HCT116 (cell line): ENCODE data around the gene ST7L. TPM values are rescaled to one million over a fixed set of nuclear protein-coding genes. Genes with fewer than 3 reads are reported as not detected.
"Not testable (repeated sequence)": the region's sequence is repeated elsewhere in the genome, so short reads cannot be mapped to it uniquely, and the experiment has no call there.

Experiments used
- ATAC-seq: fragments of 200-7000 bp; cut with Tn5 transposase; 2 replicates; pipeline ENCODE4 v1.9.1; 2020; ENCODE audit warnings: mild to moderate bottlenecking, moderate library complexity
- BruUV-seq: library from RNA; stranded (reverse); fragments of 400-500 nt; replicated peaks from 2 replicates; lab custom pipeline; 2021; lab: Mats Ljungman, UMichigan
- CTCF ChIA-PET: fragments of 300-600 bp; sonication (Branson Sonifier 250); formaldehyde crosslinking; loops from one replicate; lab custom pipeline; 2021; ENCODE audit warnings: antibody characterized with exemption; lab: Charles Lee
- POLR2A ChIA-PET: fragments of 300-600, 350-600 bp; sonication (Branson Sonifier 250); formaldehyde crosslinking; loops from one replicate; lab custom pipeline; 2021; ENCODE audit warnings: antibody characterized with exemption; lab: Charles Lee
- RAD21 ChIA-PET, 2 experiments: fragments of 300-600 bp; sonication (Branson Sonifier 250); formaldehyde crosslinking; loops; one replicate each; lab custom pipeline; 2023; ENCODE audit warnings: low total read pairs in 2 of 2; ENCODE audit not compliant: uncharacterized antibody in 2 of 2, unreplicated experiment in 2 of 2, low non-redundant PET in 1 of 2; lab: Charles Lee
- DNase-seq: peaks from one replicate; pipeline ENCODE4 v3.0.0-alpha.2; 2010; ENCODE audit warnings: low read depth, low spot score
- H2AFZ ChIP-seq: fragments of 200-600 bp; shearing (Covaris generic), sonication (generic); 2 replicates; pipeline ENCODE4 v1.6.1; 2017; ENCODE audit warnings: low read depth, mixed run types, mixed read lengths, antibody characterized with exemption, low read length; ENCODE audit not compliant: poor library complexity, severe bottlenecking
- H3K27ac ChIP-seq: 2 replicates; pipeline ENCODE4 v1.5.1; 2012; ENCODE audit warnings: low read depth, low read length
- H3K27me3 ChIP-seq: fragments of 200-600 bp; sonication (generic); 2 replicates; pipeline ENCODE4 v1.6.1; 2016; ENCODE audit warnings: mixed run types, low read length, mixed read lengths; ENCODE audit not compliant: insufficient read depth
- H3K36me3 ChIP-seq, 2 experiments: fragments of 200-500 bp in 1 of 2; fragments of 200-600 bp in 1 of 2; sonication (Bioruptor generic) in 1 of 2; sonication (generic) in 1 of 2; 2 replicates each; pipeline versions ENCODE4 v1.5.1 to v1.6.1; 2014 to 2016; ENCODE audit warnings: low read length in 2 of 2, inconsistent platforms in 1 of 2, mixed read lengths in 1 of 2, mixed run types in 1 of 2; ENCODE audit not compliant: insufficient read depth in 2 of 2, control insufficient read depth in 1 of 2
- H3K4me1 ChIP-seq, 2 experiments: fragments of 200-600 bp in 1 of 2; sonication (generic) in 1 of 2; 2 replicates each; pipeline versions ENCODE4 v1.5.1 to v1.6.1; 2012 to 2017; ENCODE audit warnings: low read length in 2 of 2, inconsistent platforms in 1 of 2, mild to moderate bottlenecking in 1 of 2, mixed read lengths in 1 of 2, mixed run types in 1 of 2, moderate library complexity in 1 of 2; ENCODE audit not compliant: insufficient read depth in 2 of 2, control insufficient read depth in 1 of 2
- H3K4me2 ChIP-seq: fragments of 200-600 bp; sonication (generic); 2 replicates; pipeline ENCODE4 v1.6.1; 2017; ENCODE audit warnings: mixed run types, low read length, mixed read lengths
- H3K4me3 ChIP-seq, 2 experiments: fragments of 200-600 bp in 1 of 2; sonication (generic) in 1 of 2; replicated peaks in 1 of 2; 2 replicates each; pipeline ENCODE4 v1.5.1; 2011 to 2016; ENCODE audit warnings: low read length in 2 of 2, control low read depth in 1 of 2, low read depth in 1 of 2, mild to moderate bottlenecking in 1 of 2, mixed read lengths in 1 of 2, mixed run types in 1 of 2
- H3K79me2 ChIP-seq: fragments of 200-600 bp; sonication (generic); 2 replicates; pipeline ENCODE4 v1.6.1; 2017; ENCODE audit warnings: mild to moderate bottlenecking, mixed run types, low read length, moderate library complexity, mixed read lengths; ENCODE audit not compliant: insufficient read depth
- H3K9ac ChIP-seq: fragments of 200-600 bp; sonication (generic); 2 replicates; pipeline ENCODE4 v1.6.1; 2016; ENCODE audit warnings: low read length, mixed read lengths
- H3K9me2 ChIP-seq: fragments of 200-600 bp; sonication (generic), shearing (Covaris generic); 2 replicates; pipeline ENCODE4 v1.6.1; 2017; ENCODE audit warnings: mixed run types, mild to moderate bottlenecking, moderate library complexity; ENCODE audit not compliant: insufficient read depth
- H3K9me3 ChIP-seq, 2 experiments: fragments of 200-500 bp in 1 of 2; fragments of 200-600 bp in 1 of 2; sonication (Bioruptor generic) in 1 of 2; sonication (generic) in 1 of 2; 2 replicates each; pipeline ENCODE4 v1.6.1; 2014 to 2017; ENCODE audit warnings: low read length in 2 of 2, mixed read lengths in 2 of 2, inconsistent platforms in 1 of 2, low read depth in 1 of 2, mild to moderate bottlenecking in 1 of 2, mixed run types in 1 of 2, moderate library complexity in 1 of 2; ENCODE audit not compliant: control insufficient read depth in 1 of 2, insufficient read depth in 1 of 2
- H4K20me1 ChIP-seq: fragments of 200-600 bp; sonication (generic), shearing (Covaris generic); 2 replicates; pipeline ENCODE4 v1.6.1; 2017; ENCODE audit warnings: mixed run types, mild to moderate bottlenecking, moderate library complexity; ENCODE audit not compliant: insufficient read depth
- EGR1 ChIP-seq: IDR thresholded peaks from 2 replicates; pipeline ENCODE4 v1.6.1; 2012; ENCODE audit warnings: low read depth
- EZH2 ChIP-seq: fragments of 200-600 bp; sonication (generic); IDR thresholded peaks from 2 replicates; pipeline ENCODE4 v1.6.1; 2017; ENCODE audit warnings: antibody characterized with exemption, mixed run types
- JUND ChIP-seq: IDR thresholded peaks from 2 replicates; pipeline ENCODE4 v1.6.1; 2012
- POLR2AphosphoS5 ChIP-seq: IDR thresholded peaks from 2 replicates; pipeline ENCODE4 v1.6.1; 2011; ENCODE audit warnings: mild to moderate bottlenecking, low read depth, low read length, moderate library complexity
- SRF ChIP-seq: IDR thresholded peaks from 2 replicates; pipeline ENCODE4 v1.6.1; 2012; ENCODE audit warnings: low read depth
- intact Hi-C: fragments of 100-400 bp; cut with micrococcal nuclease; formaldehyde crosslinking; loops from 2 replicates; pipeline ENCODE4 v1.10.0; 2022
- total RNA-seq: library from RNA; stranded (reverse); gene quantifications from one replicate; pipeline ENCODE4 v1.2.1, GENCODE V29; 2021; ENCODE audit not compliant: unreplicated experiment
- TF ChIP-seq, protein P1 (sequence below): IDR thresholded peaks from 2 replicates; pipeline ENCODE4 v1.6.1; 2012; ENCODE audit warnings: low read depth

Gene ST7L
- total RNA-seq, 1 experiment from 2014 or later, result 19.9 TPM

DNA sequence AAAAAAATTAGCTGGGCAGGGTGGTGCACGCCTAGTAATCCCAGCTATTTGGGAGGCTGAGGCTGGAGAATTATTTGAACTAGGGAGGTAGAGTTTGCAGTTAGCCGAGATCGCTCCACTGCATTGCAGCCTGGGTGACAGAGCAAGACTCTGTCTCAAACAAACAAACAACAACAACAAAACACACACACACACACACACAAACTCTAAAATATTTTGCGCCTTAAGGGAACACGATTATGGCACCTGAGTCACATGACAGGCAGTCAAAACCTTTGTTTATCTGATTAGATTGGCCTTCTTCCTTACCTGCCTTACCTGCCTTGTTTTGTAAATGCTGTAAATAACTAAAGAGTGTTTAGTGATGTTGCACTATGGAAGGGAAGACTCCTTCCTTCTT, 130.8 kb downstream of the ST7L start (continued):
- TF ChIP-seq, protein P1, sequence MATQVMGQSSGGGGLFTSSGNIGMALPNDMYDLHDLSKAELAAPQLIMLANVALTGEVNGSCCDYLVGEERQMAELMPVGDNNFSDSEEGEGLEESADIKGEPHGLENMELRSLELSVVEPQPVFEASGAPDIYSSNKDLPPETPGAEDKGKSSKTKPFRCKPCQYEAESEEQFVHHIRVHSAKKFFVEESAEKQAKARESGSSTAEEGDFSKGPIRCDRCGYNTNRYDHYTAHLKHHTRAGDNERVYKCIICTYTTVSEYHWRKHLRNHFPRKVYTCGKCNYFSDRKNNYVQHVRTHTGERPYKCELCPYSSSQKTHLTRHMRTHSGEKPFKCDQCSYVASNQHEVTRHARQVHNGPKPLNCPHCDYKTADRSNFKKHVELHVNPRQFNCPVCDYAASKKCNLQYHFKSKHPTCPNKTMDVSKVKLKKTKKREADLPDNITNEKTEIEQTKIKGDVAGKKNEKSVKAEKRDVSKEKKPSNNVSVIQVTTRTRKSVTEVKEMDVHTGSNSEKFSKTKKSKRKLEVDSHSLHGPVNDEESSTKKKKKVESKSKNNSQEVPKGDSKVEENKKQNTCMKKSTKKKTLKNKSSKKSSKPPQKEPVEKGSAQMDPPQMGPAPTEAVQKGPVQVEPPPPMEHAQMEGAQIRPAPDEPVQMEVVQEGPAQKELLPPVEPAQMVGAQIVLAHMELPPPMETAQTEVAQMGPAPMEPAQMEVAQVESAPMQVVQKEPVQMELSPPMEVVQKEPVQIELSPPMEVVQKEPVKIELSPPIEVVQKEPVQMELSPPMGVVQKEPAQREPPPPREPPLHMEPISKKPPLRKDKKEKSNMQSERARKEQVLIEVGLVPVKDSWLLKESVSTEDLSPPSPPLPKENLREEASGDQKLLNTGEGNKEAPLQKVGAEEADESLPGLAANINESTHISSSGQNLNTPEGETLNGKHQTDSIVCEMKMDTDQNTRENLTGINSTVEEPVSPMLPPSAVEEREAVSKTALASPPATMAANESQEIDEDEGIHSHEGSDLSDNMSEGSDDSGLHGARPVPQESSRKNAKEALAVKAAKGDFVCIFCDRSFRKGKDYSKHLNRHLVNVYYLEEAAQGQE, result no peak
- no peak for TF ChIP-seq EGR1
- no peak for TF ChIP-seq SRF
- TF ChIP-seq POLR2AphosphoS5, result no peak
- TF ChIP-seq EZH2, result no peak
- TF ChIP-seq JUND, result no peak

DNA sequence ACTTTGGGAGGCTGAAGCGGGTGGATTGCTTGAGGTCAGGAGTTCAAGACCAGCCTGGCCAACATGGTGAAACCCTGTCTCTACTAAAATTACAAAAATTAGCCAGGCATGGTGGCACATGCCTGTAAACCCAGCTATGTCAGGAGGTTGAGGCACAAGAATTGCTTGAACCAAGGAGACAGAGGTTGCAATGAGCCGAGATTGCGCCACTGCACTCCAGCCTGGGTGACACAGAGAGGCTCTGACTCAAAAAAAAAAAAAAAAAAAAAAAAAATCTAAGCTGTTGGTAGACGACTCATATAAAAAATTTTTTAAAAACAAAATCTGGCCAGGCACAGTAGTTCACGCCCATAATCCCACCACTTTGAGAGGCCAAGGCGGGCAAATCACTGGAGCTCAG, 131.3 kb downstream of the ST7L start:
- H3K4me1 ChIP-seq, CTCF ChIA-PET: not testable (repeated sequence)

DNA sequence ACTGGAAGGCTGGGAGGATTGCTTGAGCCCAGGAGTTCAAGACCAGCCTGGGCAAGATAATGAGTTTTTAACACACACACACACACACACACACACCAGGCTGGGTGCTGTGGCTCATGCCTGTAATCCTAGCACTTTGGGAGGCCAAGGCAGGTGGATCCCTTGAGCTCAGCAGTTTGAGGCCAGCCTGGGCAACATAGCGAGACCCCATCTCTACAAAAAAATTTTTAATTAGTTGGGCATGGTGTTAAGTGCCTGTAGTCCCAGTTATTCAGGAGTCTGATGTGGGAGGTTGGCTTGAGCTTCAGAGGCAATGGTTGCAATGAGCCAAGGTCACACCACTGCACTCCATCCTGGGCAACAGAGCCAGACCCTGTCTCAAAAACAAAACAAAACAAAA, 132.9 kb downstream of the ST7L start:
- H3K4me1 ChIP-seq, H3K9ac ChIP-seq, intact Hi-C loops, H3K4me2 ChIP-seq, DNase-seq, H3K79me2 ChIP-seq, H3K4me3 ChIP-seq, POLR2A ChIA-PET, RAD21 ChIA-PET, ATAC-seq, H3K36me3 ChIP-seq, H4K20me1 ChIP-seq, H3K9me3 ChIP-seq, H3K27me3 ChIP-seq, BruUV-seq, H2AFZ ChIP-seq, H3K27ac ChIP-seq, H3K9me2 ChIP-seq: not testable (repeated sequence)
- CTCF ChIA-PET, result interaction anchor here (0.7 kb wide), 1 partner anchor 495 kb away, joined by 3 read pairs; no protein-coding TSS in a partner anchor

More for the DNA sequence above, 131.3 kb downstream of the ST7L start:
- H3K9ac ChIP-seq, H3K36me3 ChIP-seq, H3K27ac ChIP-seq, BruUV-seq, intact Hi-C loops, H3K9me2 ChIP-seq, ATAC-seq, H3K4me2 ChIP-seq, H3K79me2 ChIP-seq, H4K20me1 ChIP-seq, H3K27me3 ChIP-seq, POLR2A ChIA-PET, H2AFZ ChIP-seq, DNase-seq, H3K9me3 ChIP-seq, RAD21 ChIA-PET, H3K4me3 ChIP-seq: not testable (repeated sequence)
